HG02610 (cell line): ENCODE measurements around the gene POLR1F.
A peak's percentile ranks its signal among the peaks of the same experiment; 100 is the strongest.
"Not testable (repeated sequence)": the region's sequence is repeated elsewhere in the genome, so short reads cannot be mapped to it uniquely, and the experiment has no call there.

Source experiments
- ATAC-seq: cut with Tn5 transposase; IDR thresholded peaks from one replicate; pipeline ENCODE4 v1.9.1; 2021; ENCODE audit warnings: mild to moderate bottlenecking, moderate library complexity; ENCODE audit not compliant: unreplicated experiment

Gene POLR1F, protein sequence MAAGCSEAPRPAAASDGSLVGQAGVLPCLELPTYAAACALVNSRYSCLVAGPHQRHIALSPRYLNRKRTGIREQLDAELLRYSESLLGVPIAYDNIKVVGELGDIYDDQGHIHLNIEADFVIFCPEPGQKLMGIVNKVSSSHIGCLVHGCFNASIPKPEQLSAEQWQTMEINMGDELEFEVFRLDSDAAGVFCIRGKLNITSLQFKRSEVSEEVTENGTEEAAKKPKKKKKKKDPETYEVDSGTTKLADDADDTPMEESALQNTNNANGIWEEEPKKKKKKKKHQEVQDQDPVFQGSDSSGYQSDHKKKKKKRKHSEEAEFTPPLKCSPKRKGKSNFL

GRCh38 chr7:19708397-19709248, at the start of gene POLR1F:
Gene POLR1F (minus strand): TSS chr7:19709037. CDS start chr7:19709016, 21 bp downstream.
- peak; percentile 98 for ATAC-seq

- ATAC-seq: no peak
Measured at GRCh38 chr7:19754521-19755116, 45.8 kb upstream of the POLR1F start.

- ATAC-seq: no peak
Measured at GRCh38 chr7:19752020-19752419, 43.2 kb upstream of the POLR1F start.

GRCh38 chr7:19749658-19750057, 40.8 kb upstream of the POLR1F start:
- ATAC-seq: no peak

- no peak for ATAC-seq
Measured at GRCh38 chr7:19747740-19748339, 39.0 kb upstream of the POLR1F start.

- no peak for ATAC-seq
Measured at GRCh38 chr7:19744075-19744474, 35.2 kb upstream of the POLR1F start.

- ATAC-seq: no peak
Measured at GRCh38 chr7:19728716-19729115, 19.9 kb upstream of the POLR1F start.

DNA sequence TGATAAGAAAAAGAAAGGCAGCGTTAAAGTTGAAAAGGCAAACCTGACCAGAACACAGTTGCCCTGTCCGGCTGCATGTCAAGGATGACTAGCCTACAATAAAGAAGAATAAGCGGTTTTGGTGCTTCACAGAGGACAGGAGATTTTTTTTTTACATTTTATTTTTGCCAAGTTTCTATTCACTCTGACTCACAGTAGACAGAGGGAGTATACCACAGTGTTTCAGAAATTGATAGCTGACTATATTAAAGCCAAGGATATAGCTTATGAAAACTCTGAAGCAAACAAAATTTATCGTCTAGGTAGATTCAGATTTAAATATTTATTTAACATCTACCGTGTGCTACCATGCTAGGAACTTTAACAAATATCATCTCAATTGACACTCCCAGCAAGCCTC, 16.9 kb upstream of the POLR1F start:
- ATAC-seq: no peak

GRCh38 chr7:19715499-19715898, 6.7 kb upstream of the POLR1F start:
- no peak for ATAC-seq

DNA sequence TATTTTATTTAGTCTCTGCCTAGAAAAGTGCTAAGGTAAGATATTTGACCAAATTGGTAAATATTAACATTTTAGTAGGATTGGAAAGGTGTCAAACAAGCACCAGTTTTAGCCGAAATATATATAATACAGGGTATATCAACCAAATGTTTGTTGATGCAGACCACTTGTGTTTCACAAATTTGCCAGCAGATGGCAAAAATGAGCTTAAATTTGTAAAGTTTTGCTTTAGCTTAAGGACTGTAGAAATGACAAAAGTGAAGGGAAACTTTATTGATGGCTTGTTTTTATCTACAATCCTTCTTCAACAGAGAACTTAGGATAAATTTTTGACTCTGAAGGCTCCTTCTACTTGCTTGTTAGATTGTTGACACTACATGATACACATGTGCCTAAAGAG, 4.8 kb upstream of the POLR1F start:
- ATAC-seq: no peak

GRCh38 chr7:19709249-19709578, 377 bp upstream of the POLR1F start:
- ATAC-seq: no peak

DNA sequence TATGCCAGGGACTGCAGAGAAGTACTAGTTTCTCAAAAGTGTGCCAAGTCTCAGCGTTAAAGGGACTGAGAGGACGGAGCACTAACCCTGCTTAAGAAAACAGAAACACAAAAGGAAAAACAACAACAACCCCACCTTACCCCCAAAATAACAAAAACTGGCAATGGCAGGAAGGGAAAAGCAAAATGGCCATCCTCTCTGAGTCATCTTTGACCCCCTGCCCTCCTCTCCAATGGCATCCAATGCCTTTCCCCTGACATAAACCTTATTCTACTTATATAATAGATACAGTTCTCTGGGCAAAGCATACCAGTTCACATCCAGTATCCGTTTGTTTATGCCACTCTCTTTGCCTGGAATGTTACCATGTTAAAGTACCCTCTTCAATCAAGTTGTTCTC, 1.6 kb downstream of the POLR1F start:
- no peak for ATAC-seq

GRCh38 chr7:19705663-19706062, 3.2 kb downstream of the POLR1F start:
- no peak for ATAC-seq

GRCh38 chr7:19701471-19701870, 7.4 kb downstream of the POLR1F start:
- no peak for ATAC-seq

GRCh38 chr7:19700936-19701335, 7.9 kb downstream of the POLR1F start:
- no peak for ATAC-seq

GRCh38 chr7:19698331-19698730, 10.5 kb downstream of the POLR1F start:
- no peak for ATAC-seq

GRCh38 chr7:19696926-19697325, 11.9 kb downstream of the POLR1F start:
- ATAC-seq: no peak

- no peak for ATAC-seq
Measured at GRCh38 chr7:19692111-19692828, 16.6 kb downstream of the POLR1F start.

GRCh38 chr7:19690736-19691135, 18.1 kb downstream of the POLR1F start:
- ATAC-seq: no peak

DNA sequence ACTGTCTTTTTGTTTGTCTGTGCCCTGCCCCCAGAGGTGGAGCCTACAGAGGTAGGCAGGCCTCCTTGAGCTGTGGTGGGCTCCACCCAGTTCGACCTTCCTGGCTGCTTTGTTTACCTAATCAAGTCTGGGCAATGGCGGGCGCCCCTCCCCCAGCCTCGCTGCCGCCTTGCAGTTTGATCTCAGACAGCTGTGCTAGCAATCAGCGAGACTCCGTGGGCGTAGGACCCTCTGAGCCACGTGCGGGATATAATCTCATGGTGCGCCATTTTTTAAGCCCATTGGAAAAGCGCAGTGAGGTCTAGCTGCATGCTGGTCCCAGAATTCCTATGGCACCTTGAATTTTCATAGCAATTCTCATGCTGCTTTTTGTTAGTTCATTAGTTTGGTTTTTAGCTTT, 19.7 kb downstream of the POLR1F start:
- ATAC-seq: not testable (repeated sequence)

- ATAC-seq: no peak
Measured at GRCh38 chr7:19681596-19681995, 27.2 kb downstream of the POLR1F start.
